OCI-LY1 (cell line): ENCODE results near the gene TLR4.

Source experiments
- CTCF ChIP-seq: fragments of 200-600 bp; sonication (generic), shearing (Covaris generic); IDR thresholded peaks from 2 replicates; pipeline ENCODE4 v1.5.1; 2017; ENCODE audit warnings: mild to moderate bottlenecking, antibody characterized with exemption, low read length, moderate library complexity, mixed read lengths
- EZH2 ChIP-seq: fragments of 200-600 bp; sonication (generic), shearing (Covaris generic); IDR thresholded peaks from 2 replicates; pipeline ENCODE4 v1.8.0; 2017; ENCODE audit warnings: borderline replicate concordance, mixed run types, mild to moderate bottlenecking, antibody characterized with exemption, low read length, moderate library complexity, mixed read lengths

- TF ChIP-seq CTCF = no peak
- TF ChIP-seq EZH2 = no peak
Measured at GRCh38 chr9:117709936-117710335, 5.7 kb downstream of the TLR4 start.
